GM18507 (cell line): ENCODE data around the gene OR52E1.
"Not testable (repeated sequence)": the region's sequence is repeated elsewhere in the genome, so short reads cannot be mapped to it uniquely, and the experiment has no call there.

ENCODE experiments used
- DNase-seq: peaks from one replicate; pipeline ENCODE4 v3.0.0; 2011; ENCODE audit warnings: low read depth; ENCODE audit not compliant: insufficient read length; ENCODE audit errors: extremely low spot score
- FAIRE-seq: peaks from 2 replicates; lab custom pipeline; 2011; peaks lifted over from hg19 to GRCh38; lab: Jason Lieb, UNC

The OR52E1 gene

GRCh38 chr11:5069272-5069671 is at the start of gene OR52E1:
Gene OR52E1, plus strand, starts transcription at chr11:5069572.
- FAIRE-seq, result no peak
- DNase-seq, result no peak

- DNase-seq (no peak), FAIRE-seq (no peak)
Measured at GRCh38 chr11:5021996-5022395, 47.4 kb upstream of the OR52E1 start.

GRCh38 chr11:5036669-5037068 is 32.7 kb upstream of the OR52E1 start:
- DNase-seq, result no peak
- no peak for FAIRE-seq

GRCh38 chr11:5037926-5038325 is 31.4 kb upstream of the OR52E1 start:
- FAIRE-seq (no peak), DNase-seq (no peak)

- DNase-seq, result no peak
- FAIRE-seq, result no peak
Measured at GRCh38 chr11:5038341-5038740, 31.0 kb upstream of the OR52E1 start.

DNA sequence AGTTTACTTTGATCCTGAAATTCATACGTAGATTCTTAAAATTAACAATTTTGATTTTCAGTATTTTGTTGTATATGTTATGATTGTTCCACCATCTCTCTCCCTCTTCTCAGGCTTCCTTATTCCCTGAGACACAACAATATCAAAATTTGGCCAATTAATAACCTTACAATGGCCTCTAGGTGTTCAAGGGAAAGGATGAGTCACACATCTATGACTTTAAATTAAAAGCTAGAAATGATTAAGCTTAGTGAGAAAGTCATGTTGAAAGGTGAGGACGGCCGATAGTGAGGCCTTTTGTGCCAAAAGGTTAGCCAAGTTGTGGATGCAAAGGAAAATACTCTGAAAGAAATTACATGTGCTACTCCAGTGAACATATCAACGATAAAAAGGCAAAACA is 28.5 kb upstream of the OR52E1 start:
- no peak for DNase-seq
- FAIRE-seq, result no peak

DNA sequence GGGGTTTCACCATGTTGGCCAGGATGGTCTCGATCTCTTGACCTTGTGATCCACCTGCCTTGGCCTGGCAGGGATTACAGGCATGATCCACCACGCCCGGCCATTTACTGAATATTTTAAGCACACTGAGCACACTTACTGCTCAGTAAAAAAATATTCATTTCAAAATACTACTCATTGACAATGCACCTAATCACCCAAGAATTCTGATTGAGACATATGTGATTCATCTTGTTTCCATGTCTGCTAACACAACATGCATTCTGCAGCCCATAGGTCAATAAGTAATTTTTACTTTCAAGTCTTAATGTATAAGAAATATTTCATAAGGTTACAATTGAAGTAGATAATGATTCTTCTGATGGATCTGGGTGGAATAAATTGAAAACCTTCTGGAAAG is 27.3 kb upstream of the OR52E1 start:
- DNase-seq (no peak), FAIRE-seq (no peak)

GRCh38 chr11:5043380-5043779 is 26.0 kb upstream of the OR52E1 start:
- DNase-seq (no peak), FAIRE-seq (no peak)

GRCh38 chr11:5046226-5046625 is 23.1 kb upstream of the OR52E1 start, which contains the start of gene OR52J3:
Gene OR52J3, plus strand, starts transcription at chr11:5046526. Its CDS starts 0 bp downstream, at chr11:5046526.
- DNase-seq (no peak), FAIRE-seq (no peak)

DNA sequence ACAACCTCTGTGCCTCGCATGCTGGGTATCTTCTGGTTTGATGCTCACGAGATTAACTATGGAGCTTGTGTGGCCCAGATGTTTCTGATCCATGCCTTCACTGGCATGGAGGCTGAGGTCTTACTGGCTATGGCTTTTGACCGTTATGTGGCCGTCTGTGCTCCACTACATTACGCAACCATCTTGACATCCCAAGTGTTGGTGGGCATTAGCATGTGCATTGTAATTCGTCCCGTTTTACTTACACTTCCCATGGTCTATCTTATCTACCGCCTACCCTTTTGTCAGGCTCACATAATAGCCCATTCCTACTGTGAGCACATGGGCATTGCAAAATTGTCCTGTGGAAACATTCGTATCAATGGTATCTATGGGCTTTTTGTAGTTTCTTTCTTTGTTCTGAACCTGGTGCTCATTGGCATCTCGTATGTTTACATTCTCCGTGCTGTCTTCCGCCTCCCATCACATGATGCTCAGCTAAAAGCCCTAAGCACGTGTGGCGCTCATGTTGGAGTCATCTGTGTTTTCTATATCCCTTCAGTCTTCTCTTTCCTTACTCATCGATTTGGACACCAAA is 22.5 kb upstream of the OR52E1 start:
- no peak for FAIRE-seq
- no peak for DNase-seq

DNA sequence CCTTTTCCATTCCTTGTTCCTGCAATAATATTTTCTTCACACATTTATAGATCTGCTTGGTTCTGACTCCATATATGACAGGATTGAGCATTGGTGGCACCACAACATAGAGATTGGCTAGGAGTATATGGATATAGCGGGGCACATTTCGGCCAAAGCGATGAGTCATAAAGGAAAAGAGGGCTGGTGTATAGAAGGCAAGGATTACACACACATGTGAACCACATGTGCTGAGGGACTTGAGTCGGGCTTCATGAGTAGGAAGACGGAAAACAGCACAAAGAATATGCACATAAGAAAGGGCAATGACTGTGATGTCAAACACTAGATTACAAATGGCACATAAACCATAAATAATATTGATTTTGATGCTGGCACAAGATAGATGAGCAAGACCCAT is 10.7 kb upstream of the OR52E1 start:
- not testable (repeated sequence) for FAIRE-seq, DNase-seq

GRCh38 chr11:5059391-5059790 is 10.0 kb upstream of the OR52E1 start, which contains the start of gene OR52E2:
Gene OR52E2, minus strand, starts transcription at chr11:5059627. Its CDS starts 0 bp downstream, at chr11:5059627.
- FAIRE-seq, result no peak
- no peak for DNase-seq

DNA sequence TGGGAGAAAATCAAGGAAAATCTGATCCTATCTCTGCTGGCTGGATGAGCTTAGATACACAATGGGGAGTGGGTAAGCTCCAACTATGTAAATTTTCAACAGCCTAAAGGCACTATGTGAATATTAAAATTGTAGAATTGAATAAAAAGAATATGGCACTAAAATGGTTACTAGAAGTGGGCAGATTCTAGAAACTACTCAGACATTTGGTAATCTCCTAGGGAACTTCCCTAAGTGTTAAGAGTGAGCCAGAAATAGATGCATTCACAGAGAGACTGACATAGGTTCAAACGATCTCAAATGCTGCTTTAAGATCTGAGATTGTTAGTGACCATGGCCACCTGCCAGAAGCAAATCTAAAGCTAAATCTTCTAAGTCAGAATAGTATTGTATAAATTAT is 4.3 kb upstream of the OR52E1 start:
- DNase-seq (no peak), FAIRE-seq (no peak)

GRCh38 chr11:5071799-5072198 is 2.4 kb downstream of the OR52E1 start:
- no peak for DNase-seq
- no peak for FAIRE-seq

DNA sequence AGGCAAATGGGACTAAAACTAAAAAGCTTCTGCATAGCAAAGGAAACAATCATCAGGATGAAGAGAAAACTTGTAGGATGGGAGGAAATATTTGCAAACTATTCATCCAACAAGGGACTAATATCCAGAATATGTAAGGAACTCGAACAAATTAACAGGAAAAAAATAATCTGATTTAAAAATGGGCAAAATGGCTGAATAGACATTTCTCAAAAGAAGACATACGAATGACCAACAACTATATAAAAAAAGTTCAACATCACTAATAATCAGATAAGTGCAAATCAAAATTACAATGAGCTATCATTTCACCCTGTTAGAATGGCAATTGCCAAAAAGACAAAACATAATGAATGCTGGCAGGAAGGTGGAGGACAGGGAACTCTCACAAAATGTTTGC is 12.0 kb downstream of the OR52E1 start:
- DNase-seq, result no peak
- no peak for FAIRE-seq

DNA sequence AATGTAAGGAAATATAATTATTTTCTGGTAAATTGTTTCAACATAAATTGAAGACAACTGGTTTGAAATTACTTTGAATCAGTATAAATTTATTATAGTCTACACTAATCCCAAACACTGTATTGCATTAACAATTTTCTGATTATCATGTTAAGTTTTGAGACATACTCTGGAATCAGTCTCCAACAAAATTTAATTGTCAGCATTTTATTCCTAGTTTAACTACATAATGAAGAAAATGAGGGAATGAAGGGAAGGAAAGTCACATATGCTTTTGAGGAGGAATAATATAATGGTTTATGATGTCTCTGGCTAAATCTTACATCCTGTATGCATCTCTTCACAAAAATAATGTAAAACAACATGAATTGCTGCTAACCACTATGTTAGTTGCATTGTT is 14.2 kb downstream of the OR52E1 start:
- no peak for FAIRE-seq
- DNase-seq, result no peak

- DNase-seq (no peak), FAIRE-seq (no peak)
Measured at GRCh38 chr11:5088556-5088955, 19.2 kb downstream of the OR52E1 start.

GRCh38 chr11:5090668-5091067 is 21.3 kb downstream of the OR52E1 start:
- DNase-seq (no peak), FAIRE-seq (no peak)

- no peak for DNase-seq
- no peak for FAIRE-seq
Measured at GRCh38 chr11:5092821-5093585, 23.6 kb downstream of the OR52E1 start.

- FAIRE-seq (no peak), DNase-seq (no peak)
Measured at GRCh38 chr11:5096011-5096410, 26.6 kb downstream of the OR52E1 start.

GRCh38 chr11:5102246-5102645 is 32.9 kb downstream of the OR52E1 start:
- FAIRE-seq (no peak), DNase-seq (no peak)
